Measurements from ENCODE around the gene GOLGA6L26.
"Not testable (repeated sequence)": the region's sequence is repeated elsewhere in the genome, so short reads cannot be mapped to it uniquely, and the experiment has no call there.

DNA sequence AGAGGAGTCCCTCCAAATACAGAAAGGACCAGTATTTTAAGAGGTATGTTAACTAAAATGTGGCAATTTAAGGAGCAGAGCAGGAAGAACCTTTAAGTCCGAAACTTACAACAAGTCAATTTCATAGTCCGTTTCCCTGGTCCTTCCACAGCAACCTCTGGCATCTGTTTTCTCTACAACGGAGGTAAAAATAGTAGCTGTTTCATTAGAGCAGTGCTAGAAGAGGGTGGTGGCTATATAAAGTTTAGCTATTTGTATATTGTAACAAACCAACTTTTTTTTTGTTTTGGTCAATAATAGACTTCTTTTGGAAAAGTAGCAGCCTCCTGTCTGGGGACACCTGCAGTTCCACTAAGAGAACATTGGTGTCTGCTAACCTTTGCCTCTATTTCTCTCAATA is 37.9 kb upstream of the GOLGA6L26 start:
- TF ChIP-seq, protein P1, sequence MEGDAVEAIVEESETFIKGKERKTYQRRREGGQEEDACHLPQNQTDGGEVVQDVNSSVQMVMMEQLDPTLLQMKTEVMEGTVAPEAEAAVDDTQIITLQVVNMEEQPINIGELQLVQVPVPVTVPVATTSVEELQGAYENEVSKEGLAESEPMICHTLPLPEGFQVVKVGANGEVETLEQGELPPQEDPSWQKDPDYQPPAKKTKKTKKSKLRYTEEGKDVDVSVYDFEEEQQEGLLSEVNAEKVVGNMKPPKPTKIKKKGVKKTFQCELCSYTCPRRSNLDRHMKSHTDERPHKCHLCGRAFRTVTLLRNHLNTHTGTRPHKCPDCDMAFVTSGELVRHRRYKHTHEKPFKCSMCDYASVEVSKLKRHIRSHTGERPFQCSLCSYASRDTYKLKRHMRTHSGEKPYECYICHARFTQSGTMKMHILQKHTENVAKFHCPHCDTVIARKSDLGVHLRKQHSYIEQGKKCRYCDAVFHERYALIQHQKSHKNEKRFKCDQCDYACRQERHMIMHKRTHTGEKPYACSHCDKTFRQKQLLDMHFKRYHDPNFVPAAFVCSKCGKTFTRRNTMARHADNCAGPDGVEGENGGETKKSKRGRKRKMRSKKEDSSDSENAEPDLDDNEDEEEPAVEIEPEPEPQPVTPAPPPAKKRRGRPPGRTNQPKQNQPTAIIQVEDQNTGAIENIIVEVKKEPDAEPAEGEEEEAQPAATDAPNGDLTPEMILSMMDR (IDR thresholded peaks at IDR 0.05), result not testable (repeated sequence)
- TF ChIP-seq POLR2A (IDR thresholded peaks at IDR 0.05), result not testable (repeated sequence)
